GM12878 (cell line): ENCODE data around the gene VTCN1.

Experiments used
- ATF3 ChIP-seq: IDR thresholded peaks from 2 replicates; pipeline ENCODE4 v1.6.1; 2011; ENCODE audit warnings: low read depth, mild to moderate bottlenecking, low read length, moderate library complexity, borderline replicate concordance; ENCODE audit errors: extremely low read depth
- FOXM1 ChIP-seq: IDR thresholded peaks from 2 replicates; pipeline ENCODE4 v1.6.1; 2012; ENCODE audit warnings: low read depth, mild to moderate bottlenecking, inconsistent platforms, low read length, moderate library complexity
- GABPA ChIP-seq: IDR thresholded peaks from 2 replicates; pipeline ENCODE4 v1.6.1; 2014; ENCODE audit warnings: antibody characterized with exemption, low read depth, mild to moderate bottlenecking, inconsistent platforms
- SP1 ChIP-seq: IDR thresholded peaks from one replicate; pipeline ENCODE4 v1.6.1; 2011; ENCODE audit warnings: low read depth, low read length

GRCh38 chr1:117138106-117138505 lies 72.6 kb downstream of the VTCN1 start:
- TF ChIP-seq GABPA: no peak
- no peak for TF ChIP-seq FOXM1
- no peak for TF ChIP-seq ATF3
- no peak for TF ChIP-seq SP1
